Measurements from ENCODE around the gene KCNIP2. TPM values are rescaled to one million over a fixed set of nuclear protein-coding genes. Genes with fewer than 3 reads are reported as not detected.

The KCNIP2 gene
- total RNA-seq, 4 donors from 2014 or later = 6.1 to 63.9 (median 37.2) TPM

DNA sequence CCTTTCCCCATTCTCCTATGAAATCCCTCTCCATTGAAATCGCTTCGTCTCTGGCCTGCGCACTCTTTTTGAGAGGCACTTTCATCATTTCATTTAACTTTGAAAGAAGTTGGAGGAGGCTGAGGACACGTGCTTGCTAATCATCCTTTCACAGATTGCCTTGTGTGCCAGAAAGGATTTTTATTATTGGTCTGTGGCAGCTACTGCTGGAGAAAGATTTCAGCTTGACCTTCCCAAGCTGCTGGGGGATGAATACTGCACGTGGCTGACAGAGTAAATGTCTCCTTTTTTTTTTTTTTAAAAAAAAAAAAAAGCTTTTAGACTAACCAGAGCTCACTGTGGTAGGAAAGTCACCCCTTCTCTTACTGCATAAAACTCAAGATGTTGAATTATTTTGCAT is 44.2 kb upstream of the KCNIP2 start:
- no peak for DNase-seq (ENCODE audit: low spot score in 2 of 2)
- H3K9me3 ChIP-seq = no peaks in the 10 kb centered on the region
- TF ChIP-seq CTCF (IDR thresholded peaks at IDR 0.05) (no peak), POLR2A (IDR thresholded peaks at IDR 0.05) (no peak), EP300 (IDR thresholded peaks at IDR 0.05) (no peak)
- no peaks in the 10 kb centered on the region for H3K4me1 ChIP-seq
- H3K27ac ChIP-seq = no peak overlapping the region
- H3K36me3 ChIP-seq = peaks cover 0 to 17% (median 0%) of the 10 kb centered on the region in 3 donors
- 75 to 81% methylated on average over 5 of the region's 5 CpGs for WGBS, 2 donors
- H3K27me3 ChIP-seq = no peaks in the 10 kb centered on the region
- H3K4me3 ChIP-seq = no peak overlapping the region

DNA sequence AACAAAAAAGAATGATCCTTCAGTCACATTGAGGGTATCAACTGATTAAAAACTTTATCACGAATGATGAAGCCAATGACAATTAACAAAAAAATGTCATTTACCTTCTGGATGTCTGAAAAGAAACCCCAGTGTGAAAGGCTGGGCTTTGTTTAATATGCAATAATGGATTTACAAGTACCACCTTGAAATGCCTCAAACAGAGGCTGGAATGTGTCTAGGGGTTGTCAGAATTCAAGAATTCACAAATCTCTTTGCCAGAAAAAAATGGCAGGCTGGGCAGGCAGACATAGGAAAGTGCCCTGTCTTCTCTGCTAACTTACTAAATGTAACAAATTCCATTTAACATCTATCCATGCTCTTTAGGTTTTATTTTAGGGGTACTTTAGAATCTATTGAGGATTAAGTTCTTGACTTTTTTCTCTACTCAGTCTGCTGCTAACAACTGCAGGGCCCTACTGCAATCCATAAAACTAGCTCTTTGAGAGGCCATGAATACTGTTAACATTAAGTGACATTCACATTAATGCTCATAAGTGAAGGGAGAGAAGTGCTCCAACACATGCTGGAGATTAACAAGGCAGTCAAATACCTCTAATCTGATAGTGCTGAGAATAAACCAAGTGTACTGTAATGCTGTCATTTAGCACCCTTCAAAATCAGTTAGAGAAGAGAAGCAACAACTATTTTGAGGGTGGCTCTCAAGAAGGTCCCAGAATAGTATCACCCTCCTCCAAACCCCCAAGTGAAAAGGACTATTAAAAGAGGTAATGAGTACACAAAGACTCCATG is 43.1 kb upstream of the KCNIP2 start:
- Histone ChIP-seq H3K4me1 (no peaks in the 10 kb centered on the region), H3K4me3 (no peak overlapping the region), H3K27ac (no peak overlapping the region), H3K36me3 (peaks cover 0 to 17% (median 0%) of the 10 kb centered on the region in 3 donors), H3K27me3 (no peaks in the 10 kb centered on the region), H3K9me3 (no peaks in the 10 kb centered on the region)
- 92 to 94% methylated on average over 1 of the region's 1 CpG for WGBS, 2 donors
- no peak for TF ChIP-seq EP300 (IDR thresholded peaks at IDR 0.05)
- TF ChIP-seq CTCF (IDR thresholded peaks at IDR 0.05) = no peak
- TF ChIP-seq POLR2A (IDR thresholded peaks at IDR 0.05) = no peak
- no peak for DNase-seq (ENCODE audit: low spot score in 2 of 2)

- Histone ChIP-seq H3K27ac (peak overlapping the region in 1 of 4 donors; percentile 23), H3K36me3 (peaks cover 0 to 6% (median 0%) of the 10 kb centered on the region in 3 donors), H3K4me1 (peaks cover 0 to 11% (median 0%) of the 10 kb centered on the region in 4 donors), H3K9me3 (no peaks in the 10 kb centered on the region), H3K4me3 (no peak overlapping the region), H3K27me3 (no peaks in the 10 kb centered on the region)
- no peak for DNase-seq (ENCODE audit: low spot score in 2 of 2)
- 69 to 70% methylated on average over 2 of the region's 2 CpGs for WGBS, 2 donors
- TF ChIP-seq POLR2A (IDR thresholded peaks at IDR 0.05) (no peak), EP300 (IDR thresholded peaks at IDR 0.05) (no peak), CTCF (IDR thresholded peaks at IDR 0.05) (no peak)
These were observed 37.6 kb upstream of the KCNIP2 start for GRCh38 chr10:101881036-101881774.

GRCh38 chr10:101880232-101880573 is 36.6 kb upstream of the KCNIP2 start:
- H3K27me3 ChIP-seq = no peaks in the 10 kb centered on the region
- no peaks in the 10 kb centered on the region for H3K9me3 ChIP-seq
- 75 to 88% methylated on average over 2 of the region's 2 CpGs for whole genome bisulfite sequencing, 2 donors
- TF ChIP-seq POLR2A (IDR thresholded peaks at IDR 0.05) = no peak
- no peak for TF ChIP-seq EP300 (IDR thresholded peaks at IDR 0.05)
- no peak for TF ChIP-seq CTCF (IDR thresholded peaks at IDR 0.05)
- peak overlapping the region in 2 of 4 donors; percentile 23 to 69 for H3K27ac ChIP-seq
- H3K4me3 ChIP-seq = no peak overlapping the region
- DNase-seq (ENCODE audit: low spot score in 2 of 2) = no peak
- H3K4me1 ChIP-seq = peaks cover 0 to 11% (median 0%) of the 10 kb centered on the region in 4 donors
- peaks cover 0 to 6% (median 0%) of the 10 kb centered on the region in 3 donors for H3K36me3 ChIP-seq
